ENCODE results near the gene C12orf56.
"Not testable (repeated sequence)": the region's sequence is repeated elsewhere in the genome, so short reads cannot be mapped to it uniquely, and the experiment has no call there.

The C12orf56 gene

DNA sequence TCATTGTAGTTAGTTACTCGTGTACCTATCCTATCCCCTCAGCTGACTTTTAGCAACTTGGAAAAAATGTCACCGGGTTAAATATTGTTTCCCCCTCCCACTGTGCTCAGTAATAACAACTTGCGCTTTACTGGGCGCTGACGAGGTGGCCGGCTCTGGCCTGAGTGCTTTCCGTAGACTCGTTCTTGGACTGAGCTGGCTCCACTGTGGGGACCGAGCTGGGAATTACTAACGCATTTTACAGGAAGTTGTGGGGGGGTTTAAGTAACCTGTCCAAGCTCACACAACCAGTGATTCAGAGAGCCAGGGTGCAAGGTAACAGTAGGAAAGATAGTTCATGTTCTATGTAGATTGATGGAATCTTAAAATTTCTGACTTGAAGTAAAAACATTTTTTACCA lies 86.0 kb downstream of the C12orf56 start:
- DNase-seq (ENCODE audit: low spot score): no peak

DNA sequence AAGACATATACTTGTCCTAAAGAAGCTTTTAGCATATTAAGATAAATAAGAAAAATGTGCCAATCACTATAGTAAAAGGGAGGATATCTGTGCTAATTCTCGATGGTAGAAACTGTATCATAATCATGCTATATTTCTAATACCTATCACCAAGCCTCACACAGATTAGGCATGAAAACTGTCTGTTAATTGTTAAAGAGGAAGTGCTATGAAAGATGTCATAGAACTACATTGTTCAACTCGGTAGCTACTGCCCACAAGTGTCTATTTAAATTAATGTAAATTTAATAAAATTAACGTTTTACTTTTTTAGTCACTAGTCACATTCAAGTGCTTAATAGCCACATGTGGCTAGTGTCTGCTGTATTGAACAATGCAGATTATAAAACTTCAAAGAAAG lies 90.9 kb downstream of the C12orf56 start:
- DNase-seq (ENCODE audit: low spot score): no peak

DNA sequence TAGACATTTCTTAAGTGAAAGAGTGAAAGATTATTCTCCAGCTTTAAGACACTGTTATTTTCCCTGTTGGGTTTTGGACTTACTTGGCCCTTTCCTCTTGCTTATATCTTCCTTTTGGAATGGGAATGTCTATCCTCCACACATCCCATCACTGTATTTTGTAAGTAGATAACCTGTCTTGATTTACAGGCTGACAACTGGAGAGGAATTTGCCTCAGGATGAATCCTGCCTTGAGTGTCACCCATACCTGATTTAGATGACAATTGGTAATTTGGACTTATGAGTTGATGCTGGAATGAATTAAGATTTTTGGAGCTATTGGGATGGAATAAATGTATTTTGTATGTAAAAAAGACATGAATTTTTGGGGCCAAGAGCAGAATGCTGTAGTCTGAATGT lies 94.3 kb downstream of the C12orf56 start:
- DNase-seq (ENCODE audit: low spot score): no peak

DNA sequence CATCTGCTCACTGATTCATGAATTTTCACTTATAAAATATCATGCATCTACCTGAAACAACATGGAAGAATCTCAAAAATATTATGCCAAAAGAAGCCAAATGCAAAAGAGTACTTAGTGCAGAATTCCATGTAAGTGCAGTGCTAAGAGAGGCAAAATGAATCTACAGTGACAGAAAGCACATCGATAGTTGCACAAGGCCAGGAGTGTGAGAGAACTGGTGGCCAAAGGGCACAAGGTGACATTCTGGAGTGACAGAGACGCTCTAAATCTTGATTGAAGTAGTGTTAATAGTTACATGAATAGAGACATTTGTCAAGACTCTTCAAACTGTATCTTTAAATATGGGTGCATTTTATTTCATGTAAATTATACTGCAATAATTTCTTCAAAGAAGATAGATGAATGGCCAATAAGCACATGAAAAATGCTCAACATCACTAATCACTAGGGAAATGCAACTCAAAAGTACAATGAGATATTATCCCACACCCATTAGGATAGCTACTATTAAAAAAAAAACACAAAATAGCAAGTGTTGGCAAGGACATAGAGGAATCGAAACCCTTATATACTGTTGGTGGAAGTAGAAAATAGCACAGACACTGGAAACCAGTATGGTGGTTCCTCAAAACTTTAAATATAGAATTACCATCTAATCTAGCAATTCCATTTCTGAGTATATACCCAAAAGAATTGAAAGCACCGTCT lies 96.7 kb downstream of the C12orf56 start:
- no peak for DNase-seq (ENCODE audit: low spot score)

DNA sequence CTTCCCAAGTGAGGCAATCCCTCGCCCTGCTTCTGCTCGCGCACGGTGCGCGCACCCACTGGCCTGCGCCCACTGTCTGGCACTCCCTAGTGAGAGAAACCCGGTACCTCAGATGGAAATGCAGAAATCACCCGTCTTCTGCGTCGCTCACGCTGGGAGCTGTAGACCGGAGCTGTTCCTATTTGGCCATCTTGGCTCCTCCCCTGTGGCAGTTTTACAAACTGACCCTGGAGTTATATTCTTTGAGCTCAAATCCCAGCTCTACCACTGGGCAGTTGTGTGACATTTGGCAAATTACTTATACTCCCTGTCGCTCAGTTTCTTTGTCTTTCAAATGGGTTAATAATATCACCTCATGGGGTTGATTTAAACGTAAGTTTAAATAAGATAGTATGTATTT lies 97.4 kb downstream of the C12orf56 start:
- not testable (repeated sequence) for DNase-seq (ENCODE audit: low spot score)

DNA sequence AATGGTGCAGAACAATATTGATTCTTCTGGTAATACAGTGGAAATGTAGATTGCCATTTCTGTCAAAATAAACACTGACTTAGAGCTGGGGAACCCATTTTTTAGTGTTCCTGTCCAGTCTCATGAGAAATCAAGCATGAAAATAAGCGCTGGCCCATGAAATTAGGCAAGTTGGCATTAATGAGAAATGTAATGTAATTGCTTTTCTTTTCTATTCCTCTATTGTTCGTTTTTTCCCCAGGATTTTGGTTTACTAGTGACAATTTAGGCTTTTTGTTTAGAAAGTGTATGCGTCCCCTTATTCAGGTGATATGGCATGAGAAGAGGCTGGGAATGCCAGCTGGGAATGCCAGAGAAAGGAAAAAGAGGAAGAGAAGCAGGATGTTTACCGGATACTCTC lies 104.0 kb downstream of the C12orf56 start:
- no peak for DNase-seq (ENCODE audit: low spot score)

DNA sequence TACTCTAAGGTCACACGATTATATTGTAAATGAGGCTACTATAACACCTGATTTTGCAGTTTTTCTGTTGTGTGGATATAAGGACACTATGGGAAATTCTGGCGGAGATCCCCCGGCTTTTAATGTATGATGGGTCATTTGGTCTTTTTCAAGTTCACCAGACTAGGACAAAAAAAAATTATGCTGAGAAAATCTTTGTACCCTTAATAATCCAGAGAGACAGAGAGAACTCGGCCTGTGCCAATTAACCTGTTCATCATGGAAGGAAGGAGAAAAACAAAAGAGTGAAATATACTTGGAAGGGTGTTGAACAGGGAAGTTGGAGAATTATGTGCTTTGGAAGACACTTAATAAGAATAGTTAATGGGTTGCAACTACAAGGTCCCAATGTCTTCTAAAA lies 106.3 kb downstream of the C12orf56 start:
- DNase-seq (ENCODE audit: low spot score): no peak

DNA sequence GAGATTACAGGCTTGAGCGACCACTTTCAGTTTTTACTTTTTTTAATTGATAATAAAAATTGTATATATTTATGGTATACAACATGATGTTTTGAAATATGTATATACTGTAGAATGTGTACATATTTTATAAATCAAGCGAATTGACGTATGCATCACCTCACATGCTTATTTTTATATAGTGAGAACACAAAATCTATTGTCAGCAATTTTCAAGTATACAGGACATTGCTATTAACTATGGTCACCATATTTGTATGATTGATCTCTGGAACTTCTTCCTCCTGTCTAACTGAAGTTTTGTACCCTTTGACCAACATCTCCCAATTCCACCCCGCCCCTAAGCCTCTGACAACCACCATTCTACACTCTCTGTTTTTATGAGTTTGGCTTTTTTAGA lies 112.1 kb downstream of the C12orf56 start:
- DNase-seq (ENCODE audit: low spot score): no peak

DNA sequence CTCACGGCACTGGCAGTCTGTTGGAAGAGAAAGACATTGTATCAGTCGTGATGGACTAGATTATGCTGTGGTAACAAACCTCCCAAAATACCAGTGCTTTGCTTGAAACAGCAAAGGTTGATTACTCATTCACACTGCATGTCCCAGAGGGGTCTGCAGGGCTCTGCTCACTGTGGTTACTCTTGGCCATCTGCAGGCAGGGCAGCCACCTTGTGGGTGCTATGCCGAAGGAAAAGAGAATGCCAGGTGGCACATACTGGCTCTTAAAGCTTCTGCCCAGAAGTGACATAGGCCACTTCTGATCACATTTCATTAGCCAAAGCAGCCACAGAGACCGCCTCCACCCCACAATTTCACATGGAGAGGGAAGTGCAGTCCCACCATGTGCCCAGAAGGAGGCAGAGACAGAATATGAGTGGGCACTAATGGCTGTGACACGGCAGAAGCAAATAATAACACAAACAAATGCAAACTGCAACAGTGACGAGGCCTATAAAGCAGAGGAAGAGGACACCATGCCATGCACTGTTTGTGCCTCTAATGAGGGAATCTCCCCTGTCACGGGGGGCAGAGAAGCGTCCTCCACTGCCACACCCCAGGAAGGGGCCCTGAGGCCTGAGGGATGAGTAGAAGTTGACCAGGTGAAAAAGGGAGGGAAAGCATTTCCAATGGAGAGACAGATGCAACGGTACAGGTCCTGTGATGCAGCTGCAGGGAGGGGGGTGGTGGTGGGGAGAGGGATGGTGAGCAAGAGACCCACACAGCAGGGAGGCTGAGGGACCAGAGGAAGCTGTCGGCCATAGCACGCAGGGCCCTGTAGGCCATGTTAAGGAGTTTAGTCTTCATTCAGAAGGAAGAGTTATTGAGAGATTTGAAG lies 116.8 kb downstream of the C12orf56 start:
- DNase-seq (ENCODE audit: low spot score): no peak

DNA sequence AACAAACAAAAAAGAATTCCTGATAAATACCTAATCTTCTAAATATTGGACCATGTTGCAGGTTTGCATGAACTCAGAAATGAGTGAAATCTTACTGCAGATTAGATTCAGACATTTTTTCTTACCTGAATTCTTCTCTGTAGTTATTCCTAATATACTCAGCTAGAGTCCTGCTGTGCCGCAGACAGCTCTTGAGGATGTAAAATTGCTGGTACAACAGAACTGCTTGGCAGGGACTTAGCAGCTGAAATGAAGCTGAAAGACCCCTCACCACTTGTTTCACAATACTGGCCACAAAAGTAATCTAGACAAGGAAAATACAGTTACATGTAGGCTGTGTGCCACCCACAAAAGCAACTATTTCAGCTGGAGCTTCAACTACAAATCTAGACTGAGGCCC lies 120.1 kb downstream of the C12orf56 start:
- DNase-seq (ENCODE audit: low spot score): no peak

DNA sequence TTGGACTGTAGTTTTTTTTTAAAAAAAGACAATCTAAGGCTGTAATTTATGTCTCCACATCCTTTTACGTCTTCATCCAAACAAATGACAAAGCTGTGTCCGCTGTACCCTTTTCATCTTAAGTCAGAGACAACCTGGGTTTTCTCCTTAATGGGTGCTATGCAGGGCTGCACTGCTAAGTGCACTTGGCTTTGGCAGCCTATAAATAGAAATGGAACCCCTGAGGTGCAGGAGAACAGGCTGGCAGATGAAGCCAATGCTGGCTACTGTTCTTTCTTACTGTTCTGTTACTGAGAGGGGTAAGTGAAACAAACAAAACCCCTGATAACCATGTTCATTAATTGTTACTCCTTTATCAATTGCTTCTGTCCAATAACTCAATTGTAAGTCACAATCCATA lies 121.4 kb downstream of the C12orf56 start:
- no peak for DNase-seq (ENCODE audit: low spot score)

DNA sequence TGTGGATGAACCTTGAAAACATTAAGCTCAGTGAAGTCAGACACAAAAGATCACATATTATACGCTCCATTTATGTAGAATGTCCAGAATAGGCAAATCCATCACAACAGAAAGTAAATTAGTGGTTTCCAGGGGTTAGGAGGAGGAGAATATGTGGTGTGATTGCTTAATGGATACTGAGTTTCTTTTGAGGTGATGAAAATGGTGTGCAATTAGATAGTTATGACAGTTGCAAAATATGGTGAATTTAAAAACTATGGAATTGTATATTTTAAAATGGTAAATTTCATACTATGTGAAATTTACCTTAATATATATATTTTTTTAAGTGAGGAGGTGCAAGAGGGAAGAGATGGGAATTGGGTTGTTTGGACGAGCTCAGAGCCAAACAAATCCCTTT lies 122.1 kb downstream of the C12orf56 start:
- no peak for DNase-seq (ENCODE audit: low spot score)

DNA sequence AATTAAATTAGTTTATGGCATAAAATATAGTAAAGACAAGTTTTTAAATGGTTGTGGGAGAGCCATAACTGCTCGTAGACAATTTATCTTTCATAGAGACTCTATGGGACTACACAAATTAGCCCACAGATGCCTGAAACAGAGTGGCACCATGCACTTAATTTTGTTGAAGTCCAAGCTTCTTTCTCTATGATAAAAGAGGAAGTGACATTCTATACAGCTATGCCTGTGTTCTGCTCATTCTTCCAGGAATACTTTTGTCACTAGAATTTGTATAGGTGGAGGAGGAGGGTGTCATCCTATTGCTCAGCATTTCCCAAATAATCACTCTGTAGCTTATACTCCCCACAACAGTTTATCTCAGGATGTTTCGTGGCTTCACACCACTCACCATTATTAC lies 124.7 kb downstream of the C12orf56 start:
- no peak for DNase-seq (ENCODE audit: low spot score)

DNA sequence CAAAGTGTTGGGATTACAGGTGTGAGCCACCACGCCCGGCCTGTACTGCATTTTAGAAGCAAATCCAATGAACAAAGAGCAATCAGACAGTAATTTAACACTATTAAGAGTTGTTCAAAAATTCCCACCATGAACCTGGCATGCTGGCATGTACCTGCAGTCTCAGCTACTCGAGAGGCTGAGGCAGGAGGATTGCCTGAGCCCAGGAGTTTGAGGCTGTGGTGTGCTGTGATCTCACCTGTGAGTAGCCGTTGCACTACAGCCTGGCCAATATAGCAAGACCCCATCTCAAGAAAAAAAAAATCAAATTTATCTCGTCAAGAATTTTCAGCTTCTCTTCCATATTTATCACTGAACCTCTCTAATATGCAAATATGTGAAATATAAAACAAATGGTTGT lies 128.7 kb downstream of the C12orf56 start:
- no peak for DNase-seq (ENCODE audit: low spot score)

DNA sequence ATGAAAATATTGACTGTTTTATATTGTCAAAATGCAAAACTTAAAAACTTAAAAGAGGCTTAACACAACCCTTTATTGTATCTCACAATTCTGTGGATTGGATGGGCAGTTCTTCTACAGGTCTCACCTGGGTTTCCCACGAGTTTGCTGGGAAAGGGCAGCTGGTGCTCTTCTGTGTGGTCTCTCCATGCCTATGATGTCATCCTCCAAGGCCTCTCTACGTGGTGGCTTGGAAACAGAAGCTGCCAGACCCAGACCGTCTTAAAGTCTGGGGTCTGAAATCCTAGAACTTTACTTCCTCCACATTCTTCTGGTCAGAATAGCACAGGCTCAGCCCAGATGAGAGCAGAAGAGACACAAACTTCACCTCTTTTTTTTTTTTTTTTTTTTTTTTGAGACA lies 132.0 kb downstream of the C12orf56 start:
- no peak for DNase-seq (ENCODE audit: low spot score)

DNA sequence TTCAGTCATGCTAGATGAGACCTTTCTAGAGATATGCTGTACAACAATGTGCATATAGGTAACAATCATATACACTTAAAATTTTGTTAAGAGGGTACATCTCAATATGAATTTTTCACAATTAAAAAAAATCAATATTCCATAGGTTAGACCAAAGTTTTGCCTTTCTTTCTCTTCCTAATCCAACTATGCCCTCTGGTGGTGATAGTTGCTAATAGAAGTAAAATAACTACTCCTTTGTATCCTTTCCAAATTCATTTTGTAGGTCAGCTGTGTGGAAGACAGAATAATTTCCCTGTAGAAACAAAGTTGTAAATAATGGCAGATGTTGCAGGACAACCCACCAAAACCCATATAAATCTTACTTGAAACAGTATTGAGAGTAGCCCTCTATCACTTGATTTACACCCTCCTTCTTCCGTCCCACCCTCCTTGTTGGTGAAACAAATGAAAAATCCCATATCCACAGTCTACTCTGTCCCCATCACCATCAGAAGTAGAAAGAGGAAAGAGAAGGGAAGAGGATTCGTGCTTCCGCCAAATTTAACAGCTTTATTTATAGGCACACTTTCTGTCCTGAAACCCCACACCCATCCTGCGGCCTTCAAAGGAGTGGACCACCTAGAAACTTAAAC lies 134.3 kb downstream of the C12orf56 start:
- peak; percentile 81 for DNase-seq (ENCODE audit: low spot score)

DNA sequence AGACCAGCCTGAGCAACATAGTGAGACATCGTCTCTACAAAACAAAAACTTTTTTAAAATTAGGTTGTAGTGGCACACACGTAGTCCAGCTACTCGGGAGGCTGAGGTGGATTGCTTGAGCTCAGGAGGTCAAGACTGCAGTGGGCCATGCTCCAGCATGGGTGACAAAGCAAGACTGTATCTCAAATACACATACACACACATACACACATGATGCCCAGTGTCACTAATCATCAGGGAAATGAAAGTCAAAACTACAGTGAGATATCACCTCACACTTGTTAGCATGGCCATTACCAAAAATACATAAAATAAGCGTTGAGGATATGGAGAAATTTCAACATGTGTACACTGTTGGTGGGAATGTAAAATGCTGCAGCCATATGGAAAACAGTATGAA lies 135.3 kb downstream of the C12orf56 start:
- no peak for DNase-seq (ENCODE audit: low spot score)

DNA sequence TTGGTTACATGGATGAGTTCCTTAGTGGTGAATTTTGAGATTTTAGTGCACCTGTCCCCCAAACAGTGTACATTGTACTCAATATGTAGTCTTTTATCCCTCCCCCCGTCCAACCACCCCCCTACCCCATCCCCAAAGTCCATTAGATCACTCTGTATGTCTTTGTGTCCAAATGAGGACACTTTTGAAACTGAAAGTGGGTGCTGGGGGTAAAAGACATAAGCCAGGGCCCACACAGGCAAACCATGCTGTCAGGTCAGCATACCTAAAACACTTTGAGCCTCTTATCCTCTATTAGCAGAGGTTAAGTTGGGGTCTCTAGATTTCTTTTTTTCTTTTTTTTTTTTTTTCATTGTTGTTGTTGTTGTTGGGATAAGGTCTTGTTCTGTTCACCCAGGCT lies 137.2 kb downstream of the C12orf56 start:
- no peak for DNase-seq (ENCODE audit: low spot score)

DNA sequence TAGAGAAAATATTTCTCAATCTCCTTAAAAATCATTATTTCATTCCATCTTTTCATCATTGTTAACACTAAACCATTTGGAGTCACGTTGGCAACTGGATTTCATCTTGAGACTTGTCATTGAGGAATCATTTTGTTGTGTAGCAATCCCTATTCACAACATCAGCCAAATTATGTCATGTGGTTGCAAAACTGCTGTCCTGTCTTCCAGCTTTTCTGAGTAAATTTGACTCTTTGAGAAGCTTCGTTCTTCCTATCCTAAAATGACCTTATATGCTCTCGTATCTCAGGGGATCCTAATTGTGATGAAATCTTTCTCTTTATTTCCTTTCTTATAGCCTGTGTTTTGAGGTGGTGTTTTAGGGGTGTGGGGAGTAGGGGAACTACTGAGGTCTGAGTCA lies 137.9 kb downstream of the C12orf56 start:
- peak; percentile 48 for DNase-seq (ENCODE audit: low spot score)

DNA sequence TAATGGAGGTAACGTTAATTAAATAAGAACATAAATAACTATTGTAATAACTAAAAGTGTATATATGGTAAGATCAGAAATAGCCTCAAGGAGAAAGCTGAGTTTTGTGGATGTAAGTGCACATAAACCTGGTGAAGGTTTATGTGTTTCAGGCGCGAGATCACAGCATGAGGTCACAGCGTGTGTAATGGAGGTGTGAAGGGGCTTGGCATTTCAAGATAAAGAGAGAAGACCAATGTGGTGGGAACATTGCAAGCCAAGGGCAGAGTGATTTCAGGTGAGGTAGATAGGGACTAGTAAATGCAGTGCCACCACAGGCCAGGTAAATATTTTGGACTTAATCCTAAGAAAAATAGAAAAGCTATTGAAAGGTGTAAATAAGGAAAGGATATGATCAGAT lies 146.7 kb downstream of the C12orf56 start:
- no peak for DNase-seq (ENCODE audit: low spot score)

DNA sequence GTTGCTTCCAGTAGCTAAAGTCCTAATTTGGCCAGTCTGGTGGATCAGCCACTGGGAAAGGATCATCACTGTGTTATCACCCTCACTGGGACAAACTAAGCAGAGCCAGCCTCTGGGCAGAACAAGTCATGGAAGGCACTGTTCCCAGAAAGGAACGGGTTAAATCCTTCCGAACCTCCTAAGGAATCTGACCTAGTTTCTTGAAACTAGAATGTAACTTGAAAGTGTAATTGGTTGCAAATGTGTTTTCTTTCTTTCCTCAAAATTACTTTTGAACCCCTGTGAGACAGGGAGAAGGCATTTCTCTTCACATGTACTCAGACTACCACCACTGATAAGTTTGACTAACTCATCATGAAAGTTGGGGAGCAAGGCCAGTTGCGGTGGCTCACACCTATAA lies 149.8 kb downstream of the C12orf56 start:
- DNase-seq (ENCODE audit: low spot score): no peak

DNA sequence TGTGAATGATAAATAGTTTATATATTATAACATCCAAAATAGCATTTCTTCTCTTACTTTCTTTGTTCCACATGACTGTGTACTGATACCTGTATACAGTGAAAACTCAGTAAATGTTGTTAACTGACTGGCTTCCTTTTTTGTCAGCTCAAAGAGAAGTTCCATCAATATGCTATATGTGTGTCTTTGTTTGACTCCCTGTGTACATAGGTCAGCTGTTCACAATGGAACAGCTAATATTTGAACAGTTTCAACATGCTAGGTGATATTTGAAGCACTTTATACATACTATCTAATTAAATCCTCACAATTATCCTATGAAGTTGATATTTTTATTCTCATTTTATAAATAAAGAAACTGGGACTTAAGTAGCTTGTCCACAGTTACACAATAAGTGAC lies 153.2 kb downstream of the C12orf56 start:
- DNase-seq (ENCODE audit: low spot score): no peak

DNA sequence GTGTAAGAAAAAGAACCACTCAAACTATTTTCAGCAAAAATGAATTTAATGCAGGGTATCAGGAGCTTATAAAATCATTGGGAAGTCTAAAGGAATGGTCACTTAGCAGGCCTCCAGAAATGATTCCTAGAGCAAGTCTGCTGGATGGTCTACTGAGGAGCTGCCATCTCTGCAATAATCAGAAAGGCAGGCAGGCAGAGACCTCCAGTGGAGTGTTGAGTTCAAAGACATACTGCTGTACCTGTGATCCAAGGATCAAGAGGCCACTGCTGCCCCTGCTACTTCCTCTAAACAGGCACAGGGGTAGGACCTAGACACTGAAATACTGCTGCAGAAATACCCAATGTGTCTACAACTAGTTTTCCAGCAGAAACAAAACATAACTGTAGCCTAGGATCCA lies 154.0 kb downstream of the C12orf56 start:
- peak; percentile 31 for DNase-seq (ENCODE audit: low spot score)

Data from globus pallidus (tissue), 1 donor.